GM21786 (cell line): ENCODE results near the gene INTS4.
"Not testable (repeated sequence)": the region's sequence is repeated elsewhere in the genome, so short reads cannot be mapped to it uniquely, and the experiment has no call there.

ENCODE experiments used
- ATAC-seq: cut with Tn5 transposase; IDR thresholded peaks from one replicate; pipeline ENCODE4 v1.9.1; 2021; ENCODE audit not compliant: unreplicated experiment

Gene INTS4, protein sequence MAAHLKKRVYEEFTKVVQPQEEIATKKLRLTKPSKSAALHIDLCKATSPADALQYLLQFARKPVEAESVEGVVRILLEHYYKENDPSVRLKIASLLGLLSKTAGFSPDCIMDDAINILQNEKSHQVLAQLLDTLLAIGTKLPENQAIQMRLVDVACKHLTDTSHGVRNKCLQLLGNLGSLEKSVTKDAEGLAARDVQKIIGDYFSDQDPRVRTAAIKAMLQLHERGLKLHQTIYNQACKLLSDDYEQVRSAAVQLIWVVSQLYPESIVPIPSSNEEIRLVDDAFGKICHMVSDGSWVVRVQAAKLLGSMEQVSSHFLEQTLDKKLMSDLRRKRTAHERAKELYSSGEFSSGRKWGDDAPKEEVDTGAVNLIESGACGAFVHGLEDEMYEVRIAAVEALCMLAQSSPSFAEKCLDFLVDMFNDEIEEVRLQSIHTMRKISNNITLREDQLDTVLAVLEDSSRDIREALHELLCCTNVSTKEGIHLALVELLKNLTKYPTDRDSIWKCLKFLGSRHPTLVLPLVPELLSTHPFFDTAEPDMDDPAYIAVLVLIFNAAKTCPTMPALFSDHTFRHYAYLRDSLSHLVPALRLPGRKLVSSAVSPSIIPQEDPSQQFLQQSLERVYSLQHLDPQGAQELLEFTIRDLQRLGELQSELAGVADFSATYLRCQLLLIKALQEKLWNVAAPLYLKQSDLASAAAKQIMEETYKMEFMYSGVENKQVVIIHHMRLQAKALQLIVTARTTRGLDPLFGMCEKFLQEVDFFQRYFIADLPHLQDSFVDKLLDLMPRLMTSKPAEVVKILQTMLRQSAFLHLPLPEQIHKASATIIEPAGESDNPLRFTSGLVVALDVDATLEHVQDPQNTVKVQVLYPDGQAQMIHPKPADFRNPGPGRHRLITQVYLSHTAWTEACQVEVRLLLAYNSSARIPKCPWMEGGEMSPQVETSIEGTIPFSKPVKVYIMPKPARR

DNA sequence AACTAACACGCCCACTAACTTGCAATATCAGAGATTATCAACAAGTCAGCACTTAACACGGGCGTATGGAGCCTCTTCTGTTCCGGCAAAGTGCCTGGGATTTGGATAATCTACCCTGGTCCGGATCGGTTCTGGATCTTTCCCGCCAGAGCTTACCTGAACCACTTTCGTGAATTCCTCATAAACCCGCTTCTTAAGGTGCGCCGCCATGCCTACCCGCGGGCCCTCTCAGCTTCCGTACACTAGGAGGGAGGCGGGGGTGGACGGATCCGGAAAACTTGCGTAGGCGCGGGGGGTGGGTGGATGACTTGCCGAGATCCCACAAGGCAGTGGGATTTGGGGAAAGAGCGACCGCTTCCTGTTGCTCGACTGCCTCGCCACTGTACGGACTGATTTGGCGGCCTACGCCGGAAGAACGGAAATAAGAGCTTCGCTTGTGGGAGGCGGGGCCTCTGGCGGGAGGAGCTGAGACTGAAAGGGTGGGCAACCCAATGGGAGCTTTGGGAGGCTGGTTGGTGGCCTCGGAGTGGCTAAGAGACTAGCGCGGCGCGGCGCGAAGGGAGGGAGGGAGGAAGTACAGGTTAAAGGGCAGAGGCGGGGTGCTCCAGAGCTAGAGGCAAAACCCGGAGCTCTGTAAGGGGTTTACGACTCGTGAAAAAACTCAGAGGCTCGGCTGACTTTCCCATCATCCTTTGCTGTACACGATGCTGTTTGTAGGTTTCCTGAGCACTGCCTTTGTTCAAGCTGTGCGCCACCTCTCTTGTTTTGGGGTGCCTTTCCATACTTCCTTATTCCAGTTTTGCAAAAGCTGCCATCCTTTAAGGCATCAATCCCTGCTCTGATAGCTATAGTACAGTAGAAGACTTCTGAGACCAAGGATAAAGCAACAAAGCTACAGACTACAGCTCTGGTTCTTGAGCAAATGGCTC lies at the start of gene INTS4:
Gene INTS4 (minus strand): TSS at position 235 of the 929 bp plus-strand sequence. CDS start 25 bp downstream, at position 210.
- peak; percentile 99 for ATAC-seq

DNA sequence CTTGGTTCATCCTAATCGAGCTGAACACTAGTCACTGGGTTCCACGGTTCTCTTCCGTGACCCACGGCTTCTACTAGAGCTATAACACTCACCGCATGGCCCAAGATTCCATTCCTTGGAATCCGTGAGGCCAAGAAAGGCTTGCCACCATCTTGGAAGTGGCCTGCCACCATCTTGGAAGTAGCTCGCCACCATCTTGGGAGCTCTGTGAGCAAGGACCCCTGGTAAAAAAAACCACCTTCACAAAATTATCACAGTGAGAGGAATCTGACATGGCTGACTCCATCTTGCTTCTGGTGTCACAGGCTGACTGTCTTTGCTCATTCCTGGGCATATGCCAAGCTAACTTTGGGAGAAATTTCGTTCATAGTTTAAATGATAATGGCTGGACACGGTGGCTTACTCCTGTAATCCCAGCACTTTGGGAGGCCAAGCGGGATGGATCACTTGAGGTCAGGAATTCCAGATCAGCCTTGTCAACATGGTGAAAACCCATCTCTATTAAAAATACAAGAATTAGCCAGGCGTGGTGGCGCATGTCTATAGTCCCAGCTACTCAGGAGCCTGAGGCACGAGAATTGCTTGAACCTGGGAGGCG lies 47.5 kb upstream of the INTS4 start:
- ATAC-seq = no peak

DNA sequence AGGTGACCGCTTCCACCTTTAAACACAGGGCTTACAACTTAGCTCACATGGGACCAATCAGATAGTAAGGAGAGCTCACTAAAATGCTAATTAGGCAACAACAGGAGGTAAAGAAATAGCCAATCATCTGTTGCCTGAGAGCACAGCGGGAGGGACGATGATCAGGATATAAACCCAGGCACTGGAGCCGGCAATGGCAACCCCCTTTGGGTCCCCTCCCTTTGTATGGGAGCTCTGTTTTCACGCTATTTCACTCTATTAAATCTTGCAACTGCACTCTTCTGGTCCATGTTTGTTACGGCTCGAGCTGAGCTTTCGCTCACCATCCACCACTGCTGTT lies 46.9 kb upstream of the INTS4 start:
- not testable (repeated sequence) for ATAC-seq

DNA sequence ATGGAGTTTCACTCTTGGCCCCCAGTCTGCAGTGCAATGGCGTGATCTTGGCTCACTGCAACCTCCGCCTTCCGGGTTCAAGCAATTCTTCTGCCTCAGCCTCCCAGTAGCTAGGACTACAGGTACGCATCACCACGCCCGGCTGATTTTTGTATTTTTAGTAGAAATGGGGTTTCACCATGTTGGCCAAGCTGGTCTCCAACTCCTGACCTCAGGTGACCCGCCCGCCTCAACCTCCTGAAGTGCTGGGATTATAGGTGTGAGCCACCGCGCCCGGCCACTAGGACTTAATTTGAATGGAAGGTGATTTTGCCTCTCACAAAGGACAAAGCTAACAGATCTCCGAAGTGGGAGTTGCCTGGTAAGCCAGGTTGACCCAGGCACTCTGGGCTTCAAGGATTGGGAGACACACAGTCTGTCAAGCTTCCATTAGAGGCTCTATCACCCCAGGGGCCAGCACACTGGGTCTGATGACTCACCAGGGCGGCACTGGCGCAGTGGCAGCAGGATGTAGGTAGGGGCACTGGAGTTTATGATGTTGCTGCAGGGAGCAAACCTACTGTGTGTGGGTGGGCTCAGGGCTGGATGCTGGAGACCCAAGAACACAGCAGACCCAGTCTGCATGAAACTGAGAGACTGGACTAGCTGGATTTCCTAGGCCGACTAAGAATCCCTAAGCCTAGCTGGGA lies 46.4 kb upstream of the INTS4 start:
- ATAC-seq = no peak

DNA sequence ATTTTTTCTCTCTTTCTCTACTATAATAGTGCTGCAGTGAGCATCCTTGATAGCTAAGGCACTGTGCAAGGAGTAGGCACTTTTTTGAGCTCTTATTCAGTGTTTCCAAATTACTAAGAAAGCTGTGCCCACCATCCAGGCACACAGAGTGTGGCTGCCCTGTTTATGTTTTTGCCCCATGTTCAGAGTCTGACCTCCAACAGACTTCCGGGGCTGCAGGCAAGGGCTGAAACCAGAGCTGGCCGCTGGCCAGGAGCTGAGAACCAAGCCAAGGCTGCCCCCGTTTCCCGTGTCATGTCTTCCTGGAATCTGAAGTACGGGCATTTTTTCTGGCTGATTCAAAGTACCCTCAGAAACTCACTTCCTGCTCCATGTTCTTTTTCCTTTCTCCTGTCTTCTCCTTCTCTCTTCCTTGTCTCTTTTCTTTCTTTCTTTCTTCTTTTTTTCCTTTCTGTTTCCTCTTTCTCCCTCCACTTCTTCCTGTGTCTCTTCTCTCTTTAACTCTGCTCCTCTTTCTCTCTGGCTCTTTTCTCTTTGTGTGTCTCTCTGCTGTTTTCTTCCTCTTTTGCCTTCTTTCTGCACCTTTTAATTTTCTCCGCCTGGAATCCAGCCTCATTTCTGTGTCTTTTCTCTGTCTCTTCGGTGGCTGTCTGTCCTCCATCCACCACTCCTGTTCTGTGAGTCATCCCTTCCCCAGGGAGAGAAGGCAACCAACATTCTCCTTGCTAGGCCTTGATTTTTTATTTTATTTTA lies 45.6 kb upstream of the INTS4 start:
- ATAC-seq = peak; percentile 76

DNA sequence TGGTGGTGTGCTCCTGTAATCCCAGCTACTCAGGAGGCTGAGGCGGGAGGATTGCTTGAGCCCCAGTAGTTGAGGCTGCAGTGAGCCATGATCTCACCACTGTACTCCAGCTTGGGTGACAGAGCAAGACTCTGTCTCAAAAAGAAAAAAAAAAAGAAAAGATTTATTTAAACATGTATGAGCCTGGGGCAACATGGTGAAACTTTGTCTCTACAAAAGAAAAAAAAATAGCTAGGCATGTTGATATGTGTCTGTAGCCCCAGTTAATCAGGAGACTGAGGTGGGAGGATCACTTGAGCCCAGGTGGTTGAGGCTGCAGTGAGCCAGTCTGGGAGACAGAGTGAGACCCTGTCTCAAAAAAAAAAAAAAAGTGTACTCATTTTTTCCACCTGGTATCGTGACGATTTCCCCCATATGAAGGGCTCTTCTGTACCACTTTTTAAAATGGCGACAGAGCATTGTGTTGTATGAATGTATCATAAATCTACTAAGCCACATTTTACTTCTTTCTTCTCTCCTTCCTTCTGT lies 45.0 kb upstream of the INTS4 start:
- no peak for ATAC-seq

DNA sequence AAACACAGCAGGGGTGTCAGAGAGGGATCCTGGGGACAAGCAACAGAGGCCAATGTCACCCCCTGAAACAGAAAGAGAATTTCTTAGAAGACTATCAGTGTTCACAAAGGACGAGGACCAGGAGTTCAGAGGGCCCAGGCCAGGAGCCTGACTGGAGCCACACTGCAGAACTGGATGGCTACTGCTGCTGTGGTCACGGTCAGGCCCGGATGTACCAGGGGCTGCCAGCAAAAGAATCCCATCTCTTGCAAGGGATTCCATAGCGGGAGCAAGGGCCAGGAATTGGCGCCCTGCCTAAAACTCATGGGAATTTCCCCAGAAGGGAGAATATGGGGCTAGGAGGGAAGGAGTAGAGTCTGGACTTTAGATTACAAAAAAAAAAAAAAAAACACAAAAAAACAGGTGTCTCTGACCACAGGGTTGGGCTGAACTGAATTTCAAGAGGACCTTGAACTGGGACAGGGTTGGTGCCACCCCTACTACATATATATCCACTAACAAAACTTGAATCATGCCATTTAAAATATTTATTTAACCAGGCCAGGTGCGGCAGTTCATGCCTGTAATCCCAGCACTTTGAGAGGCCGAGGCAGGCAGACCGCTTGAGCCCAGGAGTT lies 44.3 kb upstream of the INTS4 start:
- no peak for ATAC-seq

DNA sequence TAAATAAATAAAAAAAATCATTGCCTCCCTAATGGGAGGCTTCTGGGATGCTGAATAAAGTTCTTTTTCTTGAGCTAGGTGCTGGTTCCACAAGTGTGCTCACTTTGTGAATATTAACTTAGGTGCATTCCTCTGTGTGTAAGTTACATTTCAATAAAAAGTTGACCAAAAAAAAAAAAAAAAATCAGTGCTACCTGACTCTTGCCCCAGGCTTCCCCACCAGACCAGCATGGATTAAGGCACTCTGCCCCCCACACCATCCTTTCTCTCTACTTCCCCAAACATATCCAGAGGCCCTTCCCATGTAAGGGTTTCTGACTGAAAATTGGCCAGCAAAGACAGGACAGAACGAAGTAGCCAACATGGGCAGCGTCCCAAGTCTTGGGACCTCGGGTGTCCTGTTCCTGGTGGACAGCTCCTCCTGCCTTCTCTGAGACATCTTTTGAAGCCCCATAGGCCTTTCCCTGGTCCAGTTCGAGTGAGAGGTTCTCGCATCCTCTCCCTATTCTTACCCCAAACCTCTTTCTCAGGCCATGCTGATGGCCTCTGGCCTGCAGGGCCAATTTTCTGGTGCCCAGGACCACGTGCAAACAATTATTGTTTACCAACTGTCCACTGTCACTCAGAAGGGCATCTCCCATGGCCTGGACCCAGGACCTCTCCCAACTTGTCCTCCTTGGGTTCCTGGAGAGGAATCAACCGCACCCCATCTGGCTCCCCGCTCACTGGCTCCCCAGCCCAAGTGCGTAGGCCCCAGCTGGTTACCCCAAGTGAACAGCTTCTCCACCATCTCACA lies 43.6 kb upstream of the INTS4 start:
- no peak for ATAC-seq

DNA sequence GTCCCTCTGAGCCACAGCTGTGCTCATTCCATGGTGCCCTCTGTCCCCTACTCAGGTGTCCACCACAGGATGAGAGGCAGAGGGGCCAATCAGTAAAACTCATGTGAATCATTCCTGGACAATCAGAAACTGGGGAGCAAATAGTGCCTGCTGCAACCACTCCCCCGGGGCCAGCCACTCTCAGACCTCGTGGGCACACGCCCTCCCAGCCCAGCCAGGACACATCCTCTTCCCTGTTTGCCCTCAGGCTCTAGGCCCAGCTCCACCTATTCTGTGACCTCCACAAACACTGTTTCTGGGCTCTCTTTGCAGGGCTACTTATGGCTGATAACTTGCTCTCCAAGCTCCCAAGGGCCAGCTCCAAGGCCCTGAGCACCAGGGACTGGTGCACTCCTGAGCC lies 42.6 kb upstream of the INTS4 start:
- ATAC-seq = no peak

DNA sequence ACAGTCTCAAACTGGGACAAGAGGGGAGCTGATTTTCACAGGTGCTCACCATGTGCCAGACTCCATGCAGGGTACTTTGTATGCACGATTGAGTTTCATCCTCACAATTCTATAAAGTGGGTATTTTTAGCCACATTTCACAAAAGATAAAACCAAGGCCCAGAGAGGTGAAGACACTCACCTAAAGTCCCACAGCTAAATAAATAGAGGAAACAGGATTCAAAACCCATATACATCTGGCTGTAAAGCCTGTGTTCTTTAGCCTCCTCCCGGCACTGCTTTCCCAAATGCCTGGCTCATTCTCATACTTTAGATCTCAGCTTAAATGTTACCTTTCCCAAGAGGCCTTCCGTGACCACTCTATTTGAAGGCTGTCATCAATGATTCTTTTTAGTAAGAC lies 41.8 kb upstream of the INTS4 start:
- no peak for ATAC-seq

DNA sequence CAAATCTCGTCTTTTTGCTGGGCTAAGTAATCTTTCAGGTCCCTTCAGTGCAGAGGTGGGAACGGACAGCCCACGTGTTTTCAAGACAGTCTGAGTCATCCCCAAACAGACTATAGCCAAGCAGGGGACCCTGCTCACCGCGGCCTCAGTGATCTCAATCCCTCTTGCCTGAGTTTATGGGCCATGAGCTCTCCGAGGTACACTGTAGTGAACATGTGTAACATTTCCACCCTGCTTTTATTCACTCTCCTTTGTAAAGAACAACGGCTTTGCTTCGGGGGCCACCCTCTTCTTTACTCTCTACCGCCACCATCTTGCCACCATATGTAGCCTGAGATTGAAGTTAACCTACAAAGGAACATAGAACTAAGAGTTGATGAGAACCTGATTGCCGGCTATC lies 40.2 kb upstream of the INTS4 start:
- no peak for ATAC-seq

DNA sequence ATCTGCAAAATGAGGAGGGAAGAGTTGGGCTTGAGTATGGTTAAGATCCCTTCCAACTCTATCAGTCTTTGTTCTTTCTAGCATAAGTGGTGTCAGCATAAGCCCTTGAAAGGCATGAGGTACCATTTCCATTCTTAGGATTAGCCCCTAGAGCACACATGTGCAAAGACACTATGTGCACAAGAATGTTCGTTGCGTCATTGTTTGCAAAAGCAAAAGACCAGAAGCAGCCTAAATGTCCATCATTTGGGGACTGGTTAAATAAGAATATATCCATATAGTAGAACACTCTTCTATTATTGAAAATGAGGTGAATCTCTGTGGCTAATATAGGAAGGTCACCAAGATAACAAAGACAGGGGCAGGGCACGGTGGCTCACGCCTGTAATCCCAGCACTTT lies 38.6 kb upstream of the INTS4 start:
- ATAC-seq = no peak

DNA sequence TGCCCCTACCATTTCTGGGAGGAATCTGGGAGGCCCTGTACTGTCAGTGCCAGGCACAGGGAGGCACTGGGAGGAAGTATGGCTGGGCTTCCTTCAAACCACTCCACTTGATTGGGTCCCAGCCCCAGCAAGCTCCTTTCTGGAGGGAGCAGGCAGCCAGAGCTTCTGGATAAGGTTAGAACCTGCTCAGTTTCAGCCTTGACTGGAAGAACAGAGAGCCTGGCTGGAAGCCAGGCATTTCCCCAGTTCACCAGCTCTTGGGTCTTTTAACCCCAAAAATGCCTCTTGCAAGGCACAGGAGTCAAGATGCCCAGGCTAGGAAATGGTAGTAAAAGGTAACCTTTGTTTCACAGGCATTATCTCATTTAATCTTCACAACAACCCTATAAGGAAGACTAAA lies 37.6 kb upstream of the INTS4 start:
- ATAC-seq = no peak

DNA sequence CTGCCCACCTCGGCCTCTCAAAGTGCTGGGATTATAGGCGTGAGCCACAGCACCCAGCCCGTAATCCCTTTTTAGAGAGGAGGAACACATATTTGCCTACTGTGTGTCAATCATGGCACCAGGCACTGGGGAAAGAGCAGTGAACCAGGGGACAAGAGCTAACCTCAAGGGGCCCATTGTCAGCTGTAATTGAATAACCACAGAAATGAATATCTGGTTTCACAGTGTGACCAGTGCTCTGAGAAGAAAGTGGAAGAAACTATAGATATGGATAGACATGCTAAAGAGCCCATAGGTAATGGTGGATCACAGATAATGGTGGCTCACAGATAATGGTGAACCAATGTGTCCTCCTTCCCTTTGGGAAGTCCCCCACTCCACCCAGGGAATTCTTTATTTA lies 37.2 kb upstream of the INTS4 start:
- ATAC-seq = no peak

DNA sequence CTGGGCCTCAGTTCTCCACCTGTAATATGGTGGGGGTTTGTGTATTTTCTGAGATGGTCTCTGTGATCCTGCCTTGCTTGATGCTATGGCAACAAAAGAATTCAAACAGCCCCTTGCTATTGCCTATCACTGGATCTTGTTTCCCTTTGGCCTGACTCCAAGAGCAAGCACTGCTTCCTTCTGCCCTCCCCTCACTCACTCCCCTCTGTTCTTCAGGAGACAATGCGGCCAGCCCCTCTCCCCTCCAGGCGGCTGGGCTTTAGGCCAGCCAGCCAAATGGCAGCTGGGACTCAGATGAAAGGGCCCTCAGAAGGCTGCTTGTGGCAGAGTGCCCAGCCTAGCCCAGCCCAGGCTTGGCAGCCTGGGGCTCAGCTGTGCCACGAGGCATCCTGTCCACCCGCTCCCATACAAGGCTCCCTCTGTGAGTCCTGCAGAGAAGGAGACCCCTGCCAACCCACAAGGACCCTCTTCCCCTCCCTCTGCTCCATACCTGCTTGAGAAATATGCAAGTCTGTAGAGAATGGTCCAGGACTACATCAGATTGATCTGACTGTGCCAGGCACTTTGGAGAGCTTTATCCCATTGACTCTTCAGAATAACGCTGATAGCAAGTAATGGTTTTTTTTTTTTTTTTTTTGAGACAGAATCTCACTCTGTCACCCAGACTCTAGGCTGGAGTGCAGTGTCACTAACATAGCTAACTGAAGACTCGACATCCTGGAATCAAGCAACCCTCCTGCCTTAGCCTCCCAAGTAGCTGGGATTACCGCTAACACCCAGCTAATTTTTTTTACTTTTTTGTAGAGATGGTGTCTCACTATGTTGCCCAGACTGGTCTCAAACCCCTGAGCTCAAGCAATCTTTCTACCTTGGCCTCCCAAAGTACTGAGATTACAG lies 36.2 kb upstream of the INTS4 start:
- no peak for ATAC-seq

DNA sequence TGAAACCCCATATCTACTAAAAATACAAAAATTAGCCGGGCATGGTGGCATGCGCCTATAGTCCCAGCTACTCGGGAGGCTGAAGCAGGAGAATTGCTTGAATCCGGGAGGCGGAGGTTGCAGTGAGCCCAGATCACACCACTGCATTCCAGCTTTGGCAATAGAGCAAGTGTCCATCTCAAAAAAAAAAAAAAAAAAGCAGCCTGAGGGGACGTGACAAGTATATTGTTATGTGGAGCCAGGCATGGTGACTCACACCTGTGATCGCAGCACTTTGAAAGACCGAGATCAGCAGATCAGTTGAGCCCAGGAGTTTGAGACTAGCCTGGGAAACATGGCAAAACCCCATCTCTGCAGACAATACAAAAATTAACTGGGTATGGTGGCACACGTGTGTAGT lies 34.0 kb upstream of the INTS4 start:
- not testable (repeated sequence) for ATAC-seq

DNA sequence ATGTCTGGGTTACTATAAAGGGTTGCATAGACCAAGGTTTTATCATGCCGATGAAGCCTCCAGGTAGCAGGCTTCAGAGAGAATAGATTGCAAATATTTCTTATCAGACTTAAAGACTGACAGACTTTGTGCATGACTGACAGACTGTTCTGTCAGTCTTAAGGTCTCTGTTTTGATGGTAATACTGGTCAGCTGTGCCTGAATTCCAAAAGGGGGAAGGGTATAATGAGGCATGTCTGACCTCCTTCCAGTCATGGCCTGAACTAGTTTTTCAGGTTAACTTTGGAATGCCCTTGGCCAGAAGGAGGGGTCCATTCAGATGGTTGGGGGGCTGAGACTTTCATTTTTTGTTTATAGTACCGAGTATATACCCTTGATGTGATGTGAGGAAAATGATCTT lies 33.3 kb upstream of the INTS4 start:
- no peak for ATAC-seq
